A549 (cell line): ENCODE measurements around the gene LYL1. TPM values are rescaled to one million over a fixed set of nuclear protein-coding genes. Genes with fewer than 3 reads are reported as not detected.

Source experiments
- ATAC-seq, 2 experiments: fragments of 200-7000 bp in 1 of 2; fragments of >200 bp in 1 of 2; cut with Nextera tagmentation in 1 of 2; cut with Tn5 transposase in 1 of 2; 3 replicates each; pipeline versions ENCODE4 v1.8.0 to v1.9.1; 2018 to 2020; ENCODE audit warnings: mild to moderate bottlenecking in 1 of 2, moderate library complexity in 1 of 2
- CTCF ChIA-PET: fragments of 300-600 bp; sonication (Branson Sonifier 250); formaldehyde crosslinking; extraction: SDS; loops from one replicate; lab custom pipeline; 2021; ENCODE audit warnings: antibody characterized with exemption, inconsistent platforms; lab: Yijun Ruan, JAX
- POLR2A ChIA-PET: fragments of 350-600 bp; formaldehyde crosslinking; extraction: SDS; loops from one replicate; lab custom pipeline; 2021; ENCODE audit warnings: antibody characterized with exemption, inconsistent platforms; lab: Yijun Ruan, JAX
- DNase-seq, 2 experiments: peaks; one replicate each; pipeline versions ENCODE4 v3.0.0 to v3.0.0-alpha.2; 2011 to 2016; ENCODE audit warnings: low read depth in 1 of 2, low spot score in 1 of 2
- FAIRE-seq: peaks from 2 replicates; lab custom pipeline; 2011; peaks lifted over from hg19 to GRCh38; lab: Jason Lieb, UNC
- H3K27ac ChIP-seq, 2 experiments: fragments of >200 bp; sonication (Bioruptor Twin); formaldehyde crosslinking; 3 replicates each; pipeline ENCODE4 v1.5.1; 2016 to 2017
- H3K4me1 ChIP-seq: fragments of >200 bp; sonication (Bioruptor Twin); formaldehyde crosslinking; 3 replicates; pipeline ENCODE4 v1.6.1; 2016
- H3K4me2 ChIP-seq: fragments of >200 bp; sonication (Bioruptor Twin); formaldehyde crosslinking; 3 replicates; pipeline ENCODE4 v1.6.1; 2016
- H3K4me3 ChIP-seq: fragments of >200 bp; sonication (Bioruptor Twin); formaldehyde crosslinking; 3 replicates; pipeline ENCODE4 v1.5.1; 2016
- H3K9me3 ChIP-seq: fragments of >200 bp; sonication (Bioruptor Twin); formaldehyde crosslinking; 3 replicates; pipeline ENCODE4 v1.6.1; 2016
- BHLHE40 ChIP-seq: IDR thresholded peaks from 2 replicates; pipeline ENCODE4 v1.6.1; 2012; ENCODE audit warnings: low read depth, low read length, inconsistent platforms
- CBX2 ChIP-seq: fragments of 200-600 bp; sonication (generic); IDR thresholded peaks from 2 replicates; pipeline ENCODE4 v1.6.1; 2016; ENCODE audit warnings: low read depth, mild to moderate bottlenecking, borderline replicate concordance
- CBX8 ChIP-seq: fragments of 200-600 bp; sonication (generic); IDR thresholded peaks from 2 replicates; pipeline ENCODE4 v1.6.1; 2016
- CEBPB ChIP-seq, 2 experiments: fragments of >200 bp in 1 of 2; sonication (Bioruptor Twin) in 1 of 2; formaldehyde crosslinking in 1 of 2; IDR thresholded peaks; 2 replicates each; pipeline ENCODE4 v1.6.1; 2012 to 2016
- CHD4 ChIP-seq: fragments of 200-600 bp; sonication (generic); IDR thresholded peaks from 2 replicates; pipeline ENCODE4 v1.6.1; 2016; ENCODE audit warnings: antibody characterized with exemption, mild to moderate bottlenecking, borderline replicate concordance
- CTCF ChIP-seq: fragments of >200 bp; sonication (Bioruptor Twin); formaldehyde crosslinking; IDR thresholded peaks from 3 replicates; pipeline ENCODE4 v1.5.1; 2016
- E2F6 ChIP-seq: IDR thresholded peaks from 2 replicates; pipeline ENCODE4 v1.6.1; 2012; ENCODE audit warnings: low read depth, borderline replicate concordance
- EHMT2 ChIP-seq: fragments of 200-600 bp; sonication (generic); IDR thresholded peaks from 2 replicates; pipeline ENCODE4 v1.6.1; 2016; ENCODE audit warnings: antibody characterized with exemption, low read depth, mild to moderate bottlenecking, moderate library complexity
- FOSB ChIP-seq: fragments of 250-450 bp; sonication (Bioruptor Pico); IDR thresholded peaks from 2 replicates; pipeline ENCODE4 v1.5.0; 2020; ENCODE audit warnings: mild to moderate bottlenecking, moderate library complexity
- FOSL2 ChIP-seq, 2 experiments: fragments of 450-650 bp in 1 of 2; fragments of >200 bp in 1 of 2; sonication (Bioruptor Twin) in 1 of 2; formaldehyde crosslinking; IDR thresholded peaks; 2 replicates each; pipeline versions ENCODE4 v1.5.0 to v1.6.1; 2016 to 2020; ENCODE audit warnings: mild to moderate bottlenecking in 1 of 2, moderate library complexity in 1 of 2
- FOXS1 ChIP-seq: fragments of 250-450 bp; sonication (Bioruptor Pico); IDR thresholded peaks from 2 replicates; pipeline ENCODE4 v1.5.0; 2020; ENCODE audit warnings: mild to moderate bottlenecking, moderate library complexity
- GATA3 ChIP-seq: IDR thresholded peaks from 2 replicates; pipeline ENCODE4 v1.6.1; 2012; ENCODE audit warnings: borderline replicate concordance
- HMGXB4 ChIP-seq: fragments of 250-450 bp; sonication (Bioruptor Pico); IDR thresholded peaks from 2 replicates; pipeline ENCODE4 v1.5.0; 2021; ENCODE audit warnings: mild to moderate bottlenecking, moderate library complexity, borderline replicate concordance
- KDM5A ChIP-seq: fragments of 200-600 bp; sonication (generic); IDR thresholded peaks from 2 replicates; pipeline ENCODE4 v1.6.1; 2016; ENCODE audit warnings: antibody characterized with exemption, mild to moderate bottlenecking
- NFE2L2 ChIP-seq: fragments of 150-350 bp; conservative IDR thresholded peaks from 2 replicates; pipeline ENCODE4 v1.6.1; 2014; ENCODE audit warnings: low read length
- RAD21 ChIP-seq, 2 experiments: fragments of >200 bp in 1 of 2; sonication (Bioruptor Twin) in 1 of 2; formaldehyde crosslinking in 1 of 2; IDR thresholded peaks in 1 of 2; conservative IDR thresholded peaks in 1 of 2; 2 replicates in 1 of 2; 3 replicates in 1 of 2; pipeline ENCODE4 v1.6.1; 2012 to 2018; ENCODE audit warnings: inconsistent platforms in 1 of 2
- RCOR1 ChIP-seq: fragments of 150-350 bp; IDR thresholded peaks from 2 replicates; pipeline ENCODE4 v1.6.1; 2014; ENCODE audit warnings: antibody characterized with exemption, low read length, low read depth
- RFX5 ChIP-seq: fragments of 450-650 bp; IDR thresholded peaks from 2 replicates; pipeline ENCODE4 v1.7.1; 2014; ENCODE audit warnings: antibody characterized with exemption, mild to moderate bottlenecking, moderate library complexity
- SMC3 ChIP-seq: fragments of >200 bp; sonication (Bioruptor Twin); formaldehyde crosslinking; IDR thresholded peaks from 3 replicates; pipeline ENCODE4 v1.6.1; 2018; ENCODE audit warnings: inconsistent platforms
- TFCP2L1 ChIP-seq: fragments of 250-450 bp; sonication (Bioruptor Pico); IDR thresholded peaks from 2 replicates; pipeline ENCODE4 v1.5.0; 2021; ENCODE audit warnings: mild to moderate bottlenecking
- TP53 ChIP-seq: fragments of 250-450 bp; sonication (Bioruptor Pico); IDR thresholded peaks from 2 replicates; pipeline ENCODE4 v1.5.0; 2021; ENCODE audit warnings: mild to moderate bottlenecking, moderate library complexity
- ZNF302 ChIP-seq: fragments of 250-450 bp; sonication (Bioruptor Pico); IDR thresholded peaks from 2 replicates; pipeline ENCODE4 v1.9.0; 2021; ENCODE audit warnings: inconsistent platforms, mild to moderate bottlenecking, moderate library complexity
- whole genome bisulfite sequencing: methylation state at CpG from one replicate; pipeline ENCODE4 v1.1.6; 2017; ENCODE audit errors: missing lambda C conversion rate; 5-methylcytosine and 5-hydroxymethylcytosine counted together
- polyA plus RNA-seq, 4 experiments: library from polyadenylated mRNA; depleted of rRNA in 3 of 4; stranded (reverse); fragments of >200 nt; fragmentation: RNase III in 1 of 4; extraction: RNeasy Plus Mini Kit Qiagen cat#74134 plus additional on column Dnase treatment in 1 of 4; gene quantifications; 2 replicates in 3 of 4; 3 replicates in 1 of 4; pipeline ENCODE4 v1.2.3, GENCODE V29; 2011 to 2017
- TF ChIP-seq, protein P1 (sequence below): IDR thresholded peaks from 2 replicates; pipeline ENCODE4 v1.6.1; 2012

Gene LYL1
- polyA plus RNA-seq, 2 of the 4 experiments (the other 2 are of a cell fraction), result 0.26 to 0.39 TPM

DNA sequence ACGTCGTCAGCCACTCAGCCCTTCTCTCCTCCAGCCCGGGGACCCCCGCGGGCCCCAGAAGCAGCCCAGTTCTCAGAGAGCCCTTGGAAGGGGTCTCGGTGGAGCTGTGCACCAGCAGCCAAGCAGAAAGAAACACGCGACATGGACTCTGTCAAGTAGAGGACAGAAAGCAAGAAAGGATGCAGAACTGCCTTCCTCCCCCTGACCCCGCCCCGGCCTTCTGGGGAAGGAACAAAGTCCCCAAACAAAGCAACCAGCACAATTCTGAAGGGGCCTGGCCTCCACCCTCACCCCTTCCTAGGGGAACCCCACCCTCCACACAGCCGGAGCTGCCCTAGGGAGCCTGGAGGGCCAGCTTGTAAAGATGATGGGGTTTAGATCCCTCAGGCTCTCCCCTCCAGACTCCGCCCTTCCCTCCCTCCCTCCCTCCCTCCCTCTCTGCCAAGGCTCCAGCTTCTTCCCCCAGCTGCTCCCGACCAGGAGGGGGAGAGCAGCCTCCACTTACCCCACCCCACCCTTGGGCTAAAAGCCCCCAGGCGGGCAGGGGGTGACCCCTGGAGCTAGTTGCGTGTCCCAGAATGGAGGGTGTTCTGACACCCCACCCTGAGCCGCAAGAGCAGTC, 7.8 kb downstream of the LYL1 start:
- peak overlapping the region; percentile 28; the same call in 2 of the 3 replicates for H3K4me2 ChIP-seq
- peaks cover 57% of the 10 kb centered on the region for H3K4me1 ChIP-seq
- DNase-seq, result no peak
- POLR2A ChIA-PET, result no interaction called here
- peak; percentile 17 to 49; a peak in 3 of 6 replicates for ATAC-seq
- TF ChIP-seq GATA3 (no peak), TP53 (CRISPR knock-in tag) (no peak)
- TF ChIP-seq, all 56 proteins: peak for 0
- 64% methylated on average over 11 of the region's 16 CpGs for WGBS
- CTCF ChIA-PET, result interaction anchor here (0.8 to 9.1 kb wide), 30 partner anchors 10 to 168 kb away, joined by 3 to 309 read pairs (median 8); partner anchors contain the start of genes IER2 and STX10
- Histone ChIP-seq H3K9me3 (no peaks in the 10 kb centered on the region), H3K4me3 (no peak overlapping the region), H3K27ac (peak overlapping the region in 1 of 2 experiments; percentile 16; a peak in 1 of 6 replicates)
- FAIRE-seq, result no peak

DNA sequence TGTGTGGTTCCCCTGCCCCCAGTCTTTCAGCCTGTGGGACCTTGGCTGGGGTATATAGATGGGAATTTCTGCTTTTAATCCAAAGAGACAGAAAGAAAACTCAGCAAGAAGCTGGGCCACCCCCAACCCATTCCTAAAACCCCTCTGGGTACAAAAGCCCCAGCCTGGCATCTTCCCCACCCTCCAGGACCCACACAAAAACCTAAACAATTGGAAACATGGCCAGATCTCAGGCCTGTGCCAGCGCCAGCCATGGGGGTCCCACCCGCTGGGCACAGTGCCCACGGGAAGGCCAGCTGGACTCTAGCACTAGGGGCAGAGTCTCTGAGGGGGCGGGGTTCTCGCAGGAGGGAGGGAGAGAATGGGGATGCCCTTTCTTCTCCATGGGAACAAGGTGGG, 8.6 kb downstream of the LYL1 start:
- WGBS, result 18% methylated on average over 4 of the region's 5 CpGs
- peak overlapping the region in 1 of 2 experiments; percentile 60; a peak in 2 of 6 replicates for H3K27ac ChIP-seq
- no peak for DNase-seq
- H3K4me3 ChIP-seq, result no peak overlapping the region
- peak overlapping the region; percentile 36; the same call in 2 of the 3 replicates for H3K4me2 ChIP-seq
- TF ChIP-seq CBX2 (no peak), CBX8 (no peak), CEBPB (IDR thresholded peaks at IDR 0.05) (no peak), RAD21 (conservative IDR thresholded peaks at IDR 0.05 in 1 of 2, IDR thresholded peaks at IDR 0.05 in 1 of 2) (no peak), FOSB (CRISPR knock-in tag) (no peak), ZNF302 (CRISPR knock-in tag) (no peak), HMGXB4 (CRISPR knock-in tag) (no peak), FOSL2 (IDR thresholded peaks at IDR 0.05) (no peak), FOSL2 (CRISPR knock-in tag; IDR thresholded peaks at IDR 0.05) (no peak), NFE2L2 (no peak), E2F6 (no peak), RFX5 (no peak)
- CTCF ChIA-PET, result interaction anchor here (0.6 to 9.1 kb wide), 49 partner anchors 10 to 328 kb away, joined by 3 to 309 read pairs (median 5); partner anchors contain the start of genes DAND5, IER2 and STX10
- peaks cover 57% of the 10 kb centered on the region for H3K4me1 ChIP-seq
- no peaks in the 10 kb centered on the region for H3K9me3 ChIP-seq
- POLR2A ChIA-PET, result interaction anchor here (0.5 to 0.7 kb wide), 2 partner anchors 31 to 111 kb away, joined by 3 to 9 read pairs; no protein-coding TSS in a partner anchor
- peak in 1 of 2 experiments; percentile 18; a peak in 3 of 6 replicates for ATAC-seq
- no peak for FAIRE-seq

- 21% methylated on average over 4 of the region's 12 CpGs for WGBS
- DNase-seq, result peak; percentile 76 to 86
- ChIA-PET CTCF (interaction anchor here (0.6 to 9.1 kb wide), 49 partner anchors 10 to 328 kb away, joined by 3 to 309 read pairs (median 5); partner anchors contain the start of genes DAND5, IER2, NACC1 and STX10), POLR2A (interaction anchor here (0.5 to 0.7 kb wide), 2 partner anchors 32 to 111 kb away, joined by 3 to 9 read pairs; no protein-coding TSS in a partner anchor)
- Histone ChIP-seq H3K9me3 (no peaks in the 10 kb centered on the region), H3K4me3 (no peak overlapping the region), H3K27ac (peak overlapping the region in 1 of 2 experiments; percentile 79; a peak in 3 of 6 replicates), H3K4me2 (peak overlapping the region; percentile 36; the same call in 2 of the 3 replicates), H3K4me1 (peaks cover 57% of the 10 kb centered on the region)
- peak; percentile 72 to 87 for ATAC-seq
- FAIRE-seq, result no peak
- TF ChIP-seq RAD21 (conservative IDR thresholded peaks at IDR 0.05 in 1 of 2, IDR thresholded peaks at IDR 0.05 in 1 of 2) (peak; percentile 89 to 94), TFCP2L1 (CRISPR knock-in tag) (no peak), CTCF (peak; percentile 81), SMC3 (peak; percentile 84), ZNF302 (CRISPR knock-in tag) (no peak), CBX8 (no peak), RCOR1 (no peak), CHD4 (no peak), E2F6 (no peak), TP53 (CRISPR knock-in tag) (no peak), NFE2L2 (no peak), EHMT2 (no peak), BHLHE40 (no peak), KDM5A (no peak), FOXS1 (CRISPR knock-in tag) (no peak)
- TF ChIP-seq, protein P1, sequence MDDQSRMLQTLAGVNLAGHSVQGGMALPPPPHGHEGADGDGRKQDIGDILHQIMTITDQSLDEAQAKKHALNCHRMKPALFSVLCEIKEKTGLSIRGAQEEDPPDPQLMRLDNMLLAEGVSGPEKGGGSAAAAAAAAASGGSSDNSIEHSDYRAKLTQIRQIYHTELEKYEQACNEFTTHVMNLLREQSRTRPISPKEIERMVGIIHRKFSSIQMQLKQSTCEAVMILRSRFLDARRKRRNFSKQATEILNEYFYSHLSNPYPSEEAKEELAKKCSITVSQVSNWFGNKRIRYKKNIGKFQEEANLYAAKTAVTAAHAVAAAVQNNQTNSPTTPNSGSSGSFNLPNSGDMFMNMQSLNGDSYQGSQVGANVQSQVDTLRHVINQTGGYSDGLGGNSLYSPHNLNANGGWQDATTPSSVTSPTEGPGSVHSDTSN, result no peak
Observed at GRCh38 chr19:13093407-13094105, 9.1 kb downstream of the LYL1 start.
